ENCODE data around the gene CATSPER1.
A peak's percentile ranks its signal among the peaks of the same experiment; 100 is the strongest.
"Not testable (repeated sequence)": the region's sequence is repeated elsewhere in the genome, so short reads cannot be mapped to it uniquely, and the experiment has no call there.

Gene CATSPER1

DNA sequence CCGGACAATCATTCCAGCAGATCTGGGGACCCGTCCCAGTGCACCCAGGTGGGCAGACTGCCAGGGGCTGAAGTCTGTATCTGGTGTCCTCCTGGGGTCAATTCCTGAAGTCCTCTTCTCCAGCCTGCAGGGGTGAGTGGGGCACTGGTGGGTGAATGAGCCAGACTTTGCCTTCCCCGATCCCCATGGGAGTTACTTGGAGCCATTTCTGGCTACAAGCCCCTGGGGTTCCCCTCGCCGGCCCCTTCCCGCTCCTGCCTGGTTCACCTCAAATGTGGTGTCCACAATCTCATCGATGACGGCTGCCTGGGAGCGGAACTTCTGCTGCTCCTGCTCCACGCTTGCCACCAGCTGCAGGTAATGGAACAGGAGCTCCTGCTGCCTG, 9.5 kb downstream of the CATSPER1 start:
- DNase-seq, result no peak

DNA sequence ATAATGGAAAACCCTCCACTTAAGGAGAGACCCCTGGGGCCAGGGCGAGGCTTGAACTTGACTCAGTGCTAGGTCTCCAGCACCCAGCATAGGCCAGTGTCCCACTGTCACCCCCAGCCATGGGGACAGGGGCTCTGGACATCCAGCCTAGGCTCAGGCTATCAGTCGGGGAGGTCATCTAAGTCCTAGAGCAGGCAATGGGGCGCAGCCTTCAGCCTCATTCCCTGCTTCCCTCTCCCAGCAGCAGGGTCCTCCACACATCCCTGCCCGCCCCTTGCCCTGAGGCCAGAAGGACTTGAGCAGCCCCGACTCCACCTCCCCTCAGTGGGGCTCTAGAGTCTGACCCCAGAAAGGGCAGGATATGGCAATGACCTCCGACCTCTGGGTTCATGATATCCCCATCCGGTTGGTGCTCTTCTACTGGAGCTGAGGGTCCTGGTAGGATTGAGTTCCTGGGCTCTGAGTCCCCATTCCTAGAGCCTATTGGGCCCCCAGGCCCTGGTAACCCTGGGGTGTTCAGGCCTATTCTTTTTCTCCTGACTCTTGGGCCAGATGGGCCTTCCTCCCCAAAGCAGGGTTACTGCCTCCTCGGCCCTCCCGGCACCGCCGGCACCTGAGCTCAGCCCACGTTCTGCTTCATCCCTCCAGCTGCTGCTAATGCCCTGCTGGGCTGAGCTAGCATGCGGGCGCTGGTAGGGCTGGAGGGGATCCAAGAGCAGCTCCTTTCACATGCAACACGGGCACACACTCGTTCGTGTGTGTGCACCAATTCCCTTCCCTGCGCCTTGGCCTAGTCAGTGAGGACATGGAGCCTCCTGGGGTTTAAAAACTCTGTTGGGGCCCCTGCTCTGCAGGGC, 10.1 kb downstream of the CATSPER1 start:
- no peak for DNase-seq

DNA sequence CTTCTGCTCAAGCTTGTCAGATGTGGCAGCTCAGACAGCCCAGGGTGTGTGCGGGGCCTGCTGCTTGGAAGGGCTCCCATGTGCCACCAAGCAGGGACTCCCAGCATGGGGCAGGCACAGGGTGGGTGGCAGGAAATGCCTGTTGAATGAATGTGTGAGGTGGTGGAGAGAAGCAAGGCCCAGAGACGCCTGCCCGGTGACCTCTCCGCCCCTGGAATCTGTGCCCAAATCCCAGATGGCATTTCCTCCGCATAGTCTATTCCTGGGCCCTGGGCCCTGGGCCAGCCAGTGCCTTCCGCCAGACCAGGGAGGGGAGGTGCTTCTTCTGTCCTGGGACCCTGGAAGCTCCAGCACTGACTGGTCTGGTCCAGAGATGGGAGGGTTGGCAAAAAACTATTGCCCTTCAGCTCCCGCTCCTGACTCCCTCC, 10.8 kb downstream of the CATSPER1 start:
- DNase-seq, result no peak

DNA sequence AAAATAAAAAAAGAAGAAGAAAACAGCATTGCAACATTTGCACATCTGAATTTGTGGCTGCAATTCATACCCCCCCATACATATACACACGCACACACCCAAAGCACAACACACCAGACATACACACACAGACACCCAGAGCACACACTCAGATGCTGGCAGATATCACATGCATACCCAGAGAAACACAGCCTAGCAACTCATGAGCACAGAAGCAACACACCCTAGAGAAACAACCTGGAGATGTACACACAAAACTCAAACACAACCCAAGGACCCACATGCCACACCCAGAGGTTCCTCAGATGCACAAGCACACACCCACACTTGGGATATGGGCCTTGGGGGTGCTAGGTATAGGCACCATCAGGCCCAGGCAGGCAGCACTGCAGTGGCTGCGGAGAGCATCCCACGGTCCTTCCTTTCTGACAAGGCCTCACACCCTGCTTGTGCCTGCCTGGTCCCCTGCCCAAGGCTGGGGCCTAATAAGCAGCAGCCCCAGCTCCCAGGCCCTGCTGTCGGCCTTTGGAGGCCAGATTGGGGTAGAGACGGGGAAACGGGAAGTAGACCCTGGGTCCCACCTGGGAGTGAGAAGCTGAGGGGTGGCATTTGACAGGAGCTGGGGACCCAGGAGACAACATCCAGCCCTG, 11.3 kb downstream of the CATSPER1 start:
- no peak for DNase-seq

DNA sequence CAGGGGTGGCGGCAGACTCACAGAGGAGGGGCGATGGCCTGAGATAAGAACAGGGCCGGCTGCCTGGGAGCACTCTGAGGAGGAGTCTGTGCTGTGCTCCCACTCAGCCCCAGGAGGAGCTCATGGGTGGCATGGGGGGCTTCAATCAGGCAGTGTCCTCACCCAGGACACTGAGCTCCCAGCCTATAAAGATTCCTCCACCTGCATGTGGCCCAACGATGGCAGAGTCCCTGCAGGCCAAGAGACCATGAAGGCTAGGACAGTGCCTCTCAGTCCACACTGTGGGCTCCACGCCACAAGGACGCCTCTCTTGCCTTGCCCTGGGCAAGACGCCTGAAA, 12.5 kb downstream of the CATSPER1 start:
- no peak for DNase-seq

DNA sequence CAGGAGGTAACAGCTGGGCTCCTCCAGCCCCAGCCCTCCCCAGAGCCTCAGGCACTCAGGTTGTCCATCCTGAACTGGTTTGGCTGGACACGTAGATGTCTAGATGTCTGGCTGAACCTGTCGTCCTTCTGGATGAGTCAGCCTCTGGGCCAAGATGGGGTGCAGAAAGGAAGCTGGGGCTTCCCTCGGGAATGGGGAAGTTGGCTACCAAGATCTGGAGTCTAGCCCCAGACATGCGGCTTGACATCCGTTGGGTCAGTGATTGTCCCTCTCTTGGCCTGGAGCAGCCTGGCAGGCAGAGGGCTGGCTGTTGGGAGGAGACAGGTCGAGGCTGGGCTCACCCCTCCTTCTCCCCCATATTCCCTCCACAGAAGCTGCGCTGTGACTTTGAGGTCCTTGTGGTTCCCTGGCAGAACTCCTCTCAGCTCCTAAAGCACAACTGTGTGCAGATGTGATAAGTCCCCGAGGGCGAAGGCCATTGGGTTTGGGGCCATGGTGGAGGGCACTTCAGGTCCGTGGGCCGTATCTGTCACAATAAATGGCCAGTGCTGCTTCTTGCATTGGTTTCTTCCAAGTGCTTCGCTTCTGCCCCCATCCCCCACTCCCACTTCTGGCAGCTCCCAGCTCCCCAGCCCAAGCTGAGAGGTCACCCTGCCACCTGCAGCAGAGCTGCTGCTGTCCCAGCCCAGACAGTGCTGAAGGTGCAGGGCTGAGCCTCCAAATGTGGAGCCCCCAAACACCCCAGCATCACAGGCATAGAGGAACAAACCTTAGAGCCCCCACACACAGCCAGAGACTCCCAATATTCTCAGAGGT, 13.1 kb downstream of the CATSPER1 start:
- DNase-seq, result peak; percentile 69

DNA sequence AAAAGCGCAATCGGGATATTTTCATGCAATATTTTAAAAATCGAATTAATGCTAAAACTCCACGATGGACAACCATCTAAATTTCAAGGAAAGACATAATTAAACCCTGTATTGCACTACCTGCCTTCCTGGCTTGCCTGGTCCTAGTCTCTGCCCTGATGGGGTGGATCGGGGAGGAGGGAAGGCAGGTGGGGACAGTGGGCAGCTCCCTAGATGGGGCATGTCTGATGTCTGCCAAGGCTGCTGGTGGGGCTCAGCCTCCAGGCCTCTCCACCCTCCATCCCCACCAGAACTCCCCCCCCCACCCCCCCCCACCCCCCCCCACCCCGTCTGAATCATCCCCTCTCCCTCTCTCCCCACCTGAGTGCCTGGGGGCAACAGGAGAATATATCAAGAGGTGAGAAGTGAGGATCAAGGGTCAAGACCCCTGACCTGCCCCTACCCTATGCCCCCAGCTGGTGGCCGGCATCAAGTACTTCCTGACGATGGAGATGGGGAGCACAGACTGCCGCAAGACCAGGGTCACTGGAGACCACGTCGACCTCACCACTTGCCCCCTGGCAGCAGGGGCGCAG, 13.8 kb downstream of the CATSPER1 start:
- no peak for DNase-seq

DNA sequence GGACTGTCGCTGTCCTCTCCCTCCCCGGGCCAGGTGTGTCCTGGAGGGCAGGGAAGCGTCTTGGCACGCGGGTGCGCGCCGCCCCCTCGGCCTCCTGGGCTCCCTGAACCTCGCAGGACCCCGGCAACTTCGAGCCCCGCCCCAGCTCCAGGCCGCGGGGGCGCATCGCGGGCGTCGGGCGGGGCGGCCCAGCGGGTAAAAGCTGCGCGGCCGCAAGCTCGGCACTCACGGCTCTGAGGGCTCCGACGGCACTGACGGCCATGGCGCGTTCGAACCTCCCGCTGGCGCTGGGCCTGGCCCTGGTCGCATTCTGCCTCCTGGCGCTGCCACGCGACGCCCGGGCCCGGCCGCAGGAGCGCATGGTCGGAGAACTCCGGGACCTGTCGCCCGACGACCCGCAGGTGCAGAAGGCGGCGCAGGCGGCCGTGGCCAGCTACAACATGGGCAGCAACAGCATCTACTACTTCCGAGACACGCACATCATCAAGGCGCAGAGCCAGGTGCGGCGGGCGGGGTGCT, 14.4 kb downstream of the CATSPER1 start, which contains the start of gene CST6:
TSS of gene CST6 (plus strand) at position 224 of the 519 bp plus-strand sequence. CDS start at position 261, 37 bp downstream.
- DNase-seq, result no peak

DNA sequence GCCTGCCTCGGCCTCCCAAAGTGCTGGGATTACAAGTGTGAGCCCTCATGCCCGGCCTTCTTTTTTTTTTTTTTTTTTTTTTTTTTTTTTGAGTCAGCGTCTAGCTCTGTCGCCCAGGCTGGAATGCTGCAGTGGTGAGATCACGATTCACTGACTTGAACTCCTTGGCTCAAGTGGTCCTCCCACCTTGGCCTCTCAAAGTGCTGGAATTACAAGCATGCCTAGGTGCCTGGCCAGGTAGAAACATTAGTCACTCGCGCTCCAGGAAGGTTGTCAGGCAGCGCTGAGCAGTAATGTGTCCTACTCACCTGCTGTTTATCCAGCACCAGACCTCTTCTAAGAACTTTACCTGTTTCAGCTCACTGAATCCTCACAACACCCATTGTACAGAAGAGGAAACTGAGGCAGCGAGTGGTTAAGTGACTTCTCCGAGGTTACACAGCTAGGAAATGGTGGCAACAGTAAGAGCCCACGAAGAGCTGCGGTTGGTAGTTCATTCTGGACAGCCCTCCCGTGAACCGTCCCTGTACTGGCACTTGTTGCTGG, 15.0 kb downstream of the CATSPER1 start:
- no peak for DNase-seq

DNA sequence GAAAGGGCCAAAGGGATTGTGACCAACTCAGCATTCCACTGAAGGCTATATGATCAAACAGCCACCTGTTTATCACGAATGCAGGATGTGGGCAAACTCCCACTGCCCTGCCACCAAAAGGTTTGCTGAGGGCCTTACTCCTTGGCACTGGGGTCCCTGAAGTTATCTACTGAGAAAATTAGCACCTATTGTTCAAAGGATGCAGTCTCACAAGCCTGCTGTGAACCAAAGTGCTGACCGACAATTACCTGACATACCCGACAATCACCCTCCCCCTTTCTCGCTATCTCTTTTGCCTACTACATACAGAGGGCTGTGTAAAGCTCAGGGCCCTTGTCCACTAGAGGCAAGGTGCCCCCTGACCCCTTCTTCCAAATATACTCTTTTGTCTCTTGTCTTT, 16.2 kb downstream of the CATSPER1 start:
- DNase-seq, result not testable (repeated sequence)

DNA sequence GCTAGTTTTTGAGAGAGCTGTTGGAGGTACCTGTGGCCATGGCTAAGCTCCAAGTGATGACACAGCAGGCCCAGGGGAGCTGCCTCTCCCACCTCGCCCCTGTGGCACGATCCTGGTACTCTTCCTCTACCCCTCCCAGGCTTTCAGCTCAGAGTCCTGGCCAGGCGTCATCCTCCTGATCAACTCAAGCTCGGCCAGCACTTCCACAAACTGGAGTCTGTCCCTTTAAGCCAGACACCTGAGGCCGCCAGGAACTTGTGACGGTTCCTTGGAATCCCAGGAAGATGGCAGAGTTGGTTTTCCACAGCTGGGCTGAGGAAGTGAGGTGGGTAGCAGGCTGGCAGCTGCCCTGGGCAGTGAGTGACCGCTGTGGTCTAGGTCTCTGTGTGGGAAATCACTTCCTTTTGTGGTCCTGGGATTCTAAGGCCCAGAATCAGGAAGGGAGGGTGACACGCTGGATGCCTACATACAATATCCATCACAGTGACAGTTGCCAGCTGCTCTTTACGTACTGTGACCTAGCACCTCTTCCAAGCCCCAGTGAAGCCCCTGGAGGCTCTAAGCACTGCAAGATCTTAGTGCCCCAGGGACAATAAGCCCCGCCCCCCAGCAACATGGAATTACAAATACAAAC, 17.7 kb downstream of the CATSPER1 start:
- DNase-seq, result peak; percentile 11

DNA sequence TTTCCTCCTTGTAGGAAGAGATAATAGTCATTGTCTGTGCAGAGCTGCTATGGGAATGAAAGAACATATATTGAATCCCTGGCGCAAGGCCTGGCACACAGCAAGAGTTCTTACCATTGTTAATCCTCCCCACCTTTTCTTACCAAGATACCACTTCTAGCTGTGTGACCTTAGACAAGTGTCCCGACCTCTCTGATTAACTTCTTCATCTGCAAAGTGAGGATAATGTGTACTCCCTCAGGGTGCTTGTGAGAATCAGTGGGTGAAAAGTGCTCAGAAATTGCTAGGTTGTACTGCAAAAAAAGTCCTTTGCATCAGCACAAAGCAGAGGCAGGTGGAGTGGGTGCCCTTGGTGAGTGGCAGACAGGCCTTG, 18.2 kb downstream of the CATSPER1 start:
- no peak for DNase-seq

DNA sequence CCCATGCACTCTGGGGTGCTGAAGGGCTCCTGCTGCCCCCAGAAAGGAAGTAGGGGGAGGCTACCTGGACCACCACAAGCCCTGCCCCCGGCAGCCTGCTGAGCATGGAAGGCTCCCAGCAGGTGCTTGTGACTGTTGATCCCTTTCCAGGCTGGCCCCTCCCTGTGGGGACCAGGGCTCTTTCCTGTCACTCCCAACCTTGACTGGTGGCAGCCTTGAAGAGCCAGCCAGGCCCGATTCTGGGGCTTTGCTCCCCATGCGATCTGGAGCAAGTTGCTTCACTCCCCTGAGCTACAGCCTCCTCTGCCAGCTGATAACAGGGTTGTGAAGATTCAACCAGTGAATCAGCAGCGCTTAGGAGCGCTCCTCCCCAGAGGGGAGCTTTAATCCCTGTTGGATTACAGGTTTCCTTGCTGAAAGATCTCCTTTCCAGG, 19.1 kb downstream of the CATSPER1 start:
- DNase-seq, result no peak

DNA sequence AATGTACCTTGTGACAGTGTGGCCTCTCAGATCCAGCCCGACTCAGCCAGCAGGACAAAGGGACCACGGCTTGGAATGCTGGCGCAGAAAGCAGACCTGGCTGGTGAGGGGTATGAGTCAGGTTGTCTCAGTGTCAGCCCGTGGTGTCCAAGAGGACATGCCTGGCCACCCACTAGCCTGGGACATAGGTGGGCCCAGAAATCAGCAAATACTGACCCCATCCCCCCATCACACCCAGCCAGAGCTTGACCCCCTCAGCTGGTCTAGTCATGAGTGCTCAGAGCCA, 19.4 kb downstream of the CATSPER1 start:
- DNase-seq, result no peak

DNA sequence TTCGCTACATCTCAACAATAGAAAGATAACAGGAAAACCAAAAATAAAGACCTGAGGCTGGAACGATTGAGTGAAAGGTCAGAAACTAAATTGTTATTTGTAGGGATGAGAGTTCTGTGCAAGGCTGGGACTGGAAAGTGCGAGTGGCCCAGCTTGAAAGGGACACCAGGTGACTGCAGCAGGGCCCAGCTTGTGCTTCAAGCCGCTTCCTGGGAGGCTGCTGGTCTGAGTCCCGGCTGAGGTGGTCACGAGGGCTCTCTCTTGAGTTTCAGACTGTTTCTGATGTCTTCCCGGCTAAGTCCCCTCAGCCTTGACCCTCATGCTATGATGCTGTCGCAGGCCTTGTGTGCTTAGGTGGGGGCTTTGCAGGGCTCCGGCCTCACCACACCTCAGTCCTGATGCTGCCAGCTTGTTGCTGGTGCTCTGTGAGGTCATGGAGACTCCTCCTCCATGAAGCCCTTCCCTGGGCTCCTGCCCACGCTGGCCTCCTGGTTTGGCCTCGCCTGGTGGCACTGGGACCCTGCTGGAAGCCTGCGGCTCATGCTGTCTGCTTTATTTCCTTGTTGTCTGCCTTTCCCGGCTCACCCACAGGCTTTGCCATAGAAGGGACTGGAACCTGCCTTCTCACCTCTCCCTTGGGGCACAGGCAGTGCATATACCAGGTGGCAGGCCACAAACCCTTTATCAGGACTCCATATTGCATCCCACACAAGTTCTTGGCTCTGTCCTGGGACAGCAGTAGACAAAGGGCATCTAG, 20.0 kb downstream of the CATSPER1 start:
- no peak for DNase-seq

DNA sequence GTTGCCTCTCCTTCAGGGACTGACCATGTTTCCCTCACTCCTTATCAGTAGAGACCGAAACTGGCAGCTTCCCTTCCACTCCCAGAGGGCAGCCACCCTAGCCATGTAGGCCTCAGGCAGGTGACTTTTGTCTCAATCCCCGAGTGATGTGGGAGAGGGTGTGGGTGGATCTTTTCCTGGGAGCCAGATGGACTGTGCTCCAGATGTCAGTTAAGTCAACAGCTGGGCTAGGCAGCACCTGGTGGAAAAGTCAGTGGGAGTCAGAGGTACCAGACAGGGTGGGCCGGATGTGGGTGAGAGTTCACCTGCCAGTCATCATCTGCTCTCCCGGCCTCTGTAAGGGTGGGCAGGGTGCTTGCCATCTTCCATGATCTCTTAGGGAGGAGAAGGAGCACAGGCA, 22.1 kb downstream of the CATSPER1 start:
- no peak for DNase-seq

DNA sequence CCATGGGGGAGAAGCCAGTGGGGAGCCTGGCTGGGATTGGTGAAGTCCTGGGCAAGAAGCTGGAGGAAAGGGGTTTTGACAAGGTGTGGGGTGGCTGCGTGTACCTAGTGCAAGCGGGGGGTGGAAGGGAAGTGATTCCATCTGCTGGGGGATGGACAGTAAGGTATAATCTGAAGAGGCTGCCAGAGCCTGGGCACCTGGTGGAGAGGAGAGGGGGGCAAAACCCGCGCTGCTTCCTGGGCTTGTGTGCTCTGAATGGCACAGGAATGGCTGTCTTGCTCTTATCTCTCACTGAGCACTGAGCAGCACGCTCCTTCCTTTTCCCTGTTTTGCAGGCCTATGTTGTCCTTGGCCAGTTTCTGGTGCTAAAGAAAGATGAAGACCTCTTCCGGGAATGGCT, 23.0 kb downstream of the CATSPER1 start:
- no peak for DNase-seq

DNA sequence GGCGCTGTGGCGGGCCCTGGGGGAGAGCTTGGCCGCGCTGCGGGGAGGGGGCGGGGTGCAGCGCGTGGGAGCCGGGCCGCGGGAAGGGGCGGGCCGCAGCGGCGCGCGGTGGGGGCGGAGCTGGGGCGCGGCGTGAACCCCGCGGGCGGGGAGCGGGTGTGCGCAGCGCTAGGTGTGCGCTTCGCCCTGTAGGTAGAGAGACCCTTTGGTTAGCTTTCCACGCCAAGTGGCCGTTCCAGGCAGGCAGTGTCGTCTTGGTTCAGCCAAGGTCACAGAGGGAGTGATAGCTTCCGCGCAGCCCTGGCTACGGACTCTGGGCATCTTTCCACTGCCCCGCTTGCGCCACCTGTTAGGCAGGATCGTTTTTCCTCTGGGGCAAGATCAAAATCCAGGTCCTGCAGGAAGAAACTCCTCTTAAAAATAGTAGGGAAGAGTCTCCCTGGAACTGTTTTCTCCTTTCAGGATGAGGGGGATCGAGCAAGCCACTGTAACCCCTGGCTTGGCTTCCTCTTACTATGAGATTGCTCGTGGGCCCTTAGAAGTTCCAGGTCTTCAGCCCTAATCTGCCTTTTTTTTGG, 23.5 kb downstream of the CATSPER1 start:
- DNase-seq, result no peak

DNA sequence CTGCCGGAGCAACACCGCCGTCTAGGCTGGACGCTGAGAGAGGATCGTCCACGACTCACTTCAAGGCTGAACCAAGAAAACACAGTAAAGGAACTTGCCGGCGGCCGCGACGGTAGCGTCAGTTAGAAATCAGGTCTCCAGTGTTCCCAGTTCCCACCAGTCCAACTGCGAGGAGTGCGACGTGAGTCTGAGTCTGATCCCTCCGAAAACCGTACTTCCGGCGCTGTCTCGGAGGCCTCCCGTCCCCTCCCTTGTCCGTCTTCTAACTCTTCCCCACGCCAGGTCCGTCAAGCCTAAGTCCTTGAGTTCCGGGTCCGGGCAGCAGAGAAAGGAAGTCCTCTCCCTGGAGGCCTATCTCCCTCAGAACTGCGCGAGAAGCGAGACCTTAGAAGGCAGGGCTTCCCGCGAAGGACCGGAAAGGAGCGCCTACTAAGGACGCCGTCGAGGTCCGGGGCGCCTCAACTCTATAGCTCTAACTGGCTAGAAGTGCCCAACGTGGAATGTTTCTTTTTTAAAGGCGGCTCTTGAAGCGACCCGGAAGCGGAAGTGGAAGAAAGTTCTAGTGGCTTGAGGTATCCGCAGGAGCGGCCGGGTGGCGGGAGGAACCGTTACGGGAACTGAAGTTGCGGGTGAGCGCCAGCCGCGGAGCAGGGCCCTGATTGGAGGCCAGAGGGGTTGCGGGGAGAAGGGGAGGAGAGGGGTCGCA, 24.2 kb downstream of the CATSPER1 start, which contains the start of the genes BANF1 and EIF1AD:
TSS of gene BANF1 (plus strand) at position 562 of the 706 bp plus-strand sequence. CDS start 748 bp downstream, outside the sequence.
TSS of gene EIF1AD (minus strand) at position 216 of the 706 bp plus-strand sequence. CDS start 1,768 bp downstream, outside the sequence.
- DNase-seq, result peak; percentile 96

DNA sequence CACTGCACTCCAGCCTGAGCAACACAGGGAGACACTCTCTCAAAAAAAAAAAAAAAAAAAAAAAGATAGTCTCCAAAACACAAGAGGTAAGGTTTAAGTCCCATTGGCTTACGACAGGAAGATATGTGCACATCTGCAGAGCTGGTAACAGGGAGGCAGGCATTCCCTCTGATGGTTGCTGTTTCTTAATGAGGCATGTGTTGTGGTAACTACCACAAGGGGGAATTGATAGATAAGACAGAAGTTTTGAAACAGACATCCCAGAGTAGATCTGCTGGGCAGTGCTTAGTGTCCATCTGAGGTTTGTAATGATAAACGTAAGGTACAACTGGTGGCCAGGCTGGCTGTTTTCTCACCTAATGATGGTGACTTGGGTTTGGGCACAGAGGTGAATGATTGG, 29.0 kb downstream of the CATSPER1 start:
- DNase-seq, result no peak

Data from inflammatory macrophage treated with lipopolysaccharide for 4 hours (primary cell).